Endothelial cell of umbilical vein (primary cell): ENCODE data around the gene CDC20. TPM values are rescaled to one million over a fixed set of nuclear protein-coding genes. Genes with fewer than 3 reads are reported as not detected.
A peak's percentile ranks its signal among the peaks of the same experiment; 100 is the strongest.

ENCODE experiments used
- BruUV-seq: library from RNA; stranded (reverse); fragments of 400-500 nt; replicated peaks from 2 replicates; lab custom pipeline; 2021; lab: Mats Ljungman, UMichigan
- CTCF ChIA-PET: fragments of 300-600, 350-600 bp; sonication (Branson Sonifier 250); formaldehyde crosslinking; loops from one replicate; lab custom pipeline; 2021; ENCODE audit warnings: antibody characterized with exemption, inconsistent platforms; lab: Charles Lee
- POLR2A ChIA-PET: fragments of 300-600, 350-600 bp; sonication (Branson Sonifier 250); formaldehyde crosslinking; loops from one replicate; lab custom pipeline; 2021; ENCODE audit warnings: antibody characterized with exemption, inconsistent platforms; lab: Charles Lee
- DNase-seq: peaks from one replicate; pipeline ENCODE4 v3.0.0-alpha.2; 2011; ENCODE audit warnings: low read depth, low spot score
- FAIRE-seq: peaks from 2 replicates; lab custom pipeline; 2011; peaks lifted over from hg19 to GRCh38; lab: Jason Lieb, UNC
- H2AFZ ChIP-seq: 2 replicates; pipeline ENCODE4 v1.6.0; 2012; ENCODE audit warnings: low read depth, low read length, control low read depth, inconsistent platforms
- H3K27ac ChIP-seq: 2 replicates; pipeline ENCODE4 v1.5.1; 2011; ENCODE audit warnings: low read depth, mild to moderate bottlenecking, control low read depth, low read length, moderate library complexity; ENCODE audit not compliant: insufficient read depth
- H3K27me3 ChIP-seq, 2 experiments: 2 replicates each; pipeline versions ENCODE4 v1.6.0 to v1.6.1; 2011; ENCODE audit warnings: low read length in 2 of 2, mixed read lengths in 1 of 2; ENCODE audit not compliant: control insufficient read depth in 2 of 2, insufficient read depth in 2 of 2
- H3K36me3 ChIP-seq, 2 experiments: 2 replicates in 1 of 2; 3 replicates in 1 of 2; pipeline ENCODE4 v1.5.1; 2011; ENCODE audit warnings: low read length in 2 of 2, mild to moderate bottlenecking in 1 of 2, moderate library complexity in 1 of 2; ENCODE audit not compliant: control insufficient read depth in 2 of 2, insufficient read depth in 2 of 2; ENCODE audit errors: extremely low read depth in 1 of 2
- H3K4me1 ChIP-seq: 3 replicates; pipeline ENCODE4 v1.5.1; 2011; ENCODE audit warnings: mild to moderate bottlenecking, low read length; ENCODE audit not compliant: control insufficient read depth, insufficient read depth; ENCODE audit errors: extremely low read depth
- H3K4me2 ChIP-seq: 2 replicates; pipeline ENCODE4 v1.6.1; 2011; ENCODE audit warnings: low read length, control low read depth, mixed read lengths; ENCODE audit not compliant: insufficient read depth
- H3K4me3 ChIP-seq, 3 experiments: fragments of 200-600 bp in 1 of 3; sonication (generic), shearing (Covaris generic) in 1 of 3; replicated peaks in 1 of 3; 2 replicates each; pipeline ENCODE4 v1.5.1; 2011 to 2016; ENCODE audit warnings: control low read depth in 3 of 3, low read length in 3 of 3, mild to moderate bottlenecking in 2 of 3, inconsistent platforms in 1 of 3, low read depth in 1 of 3, moderate library complexity in 1 of 3; ENCODE audit not compliant: insufficient read depth in 1 of 3
- H3K79me2 ChIP-seq: 2 replicates; pipeline ENCODE4 v1.6.0; 2012; ENCODE audit warnings: low read length, inconsistent platforms; ENCODE audit not compliant: control insufficient read depth, insufficient read depth
- H3K9ac ChIP-seq: replicated peaks from 2 replicates; pipeline ENCODE3; 2011; ENCODE audit warnings: low read length, control low read depth; ENCODE audit not compliant: insufficient read depth; ENCODE audit errors: extremely low read depth
- H3K9me1 ChIP-seq: replicated peaks from 3 replicates; pipeline ENCODE4 v1.6.0; 2011; ENCODE audit warnings: mild to moderate bottlenecking, low read length; ENCODE audit not compliant: control insufficient read depth, insufficient read depth; ENCODE audit errors: extremely low read depth
- H3K9me3 ChIP-seq: replicated peaks from 2 replicates; pipeline ENCODE4 v1.5.1; 2012; ENCODE audit warnings: low read length, inconsistent platforms; ENCODE audit not compliant: control insufficient read depth, insufficient read depth
- H4K20me1 ChIP-seq: replicated peaks from 2 replicates; pipeline ENCODE3; 2011; ENCODE audit warnings: mild to moderate bottlenecking, low read length; ENCODE audit not compliant: control insufficient read depth, insufficient read depth; ENCODE audit errors: extremely low read depth
- EZH2 ChIP-seq: IDR thresholded peaks from 2 replicates; pipeline ENCODE4 v1.6.1; 2012; ENCODE audit warnings: borderline replicate concordance, low read depth, mild to moderate bottlenecking, moderate library complexity, low read length, inconsistent platforms; ENCODE audit not compliant: severe bottlenecking
- FOS ChIP-seq: IDR thresholded peaks from 2 replicates; pipeline ENCODE4 v1.6.1; 2011; ENCODE audit warnings: mild to moderate bottlenecking, low read length, moderate library complexity, borderline replicate concordance; ENCODE audit not compliant: insufficient read depth
- GATA2 ChIP-seq: IDR thresholded peaks from 2 replicates; pipeline ENCODE4 v1.7.0; 2011; ENCODE audit warnings: low read depth, mild to moderate bottlenecking, moderate library complexity, mixed read lengths, low read length; ENCODE audit not compliant: insufficient read length, insufficient read depth
- JUN ChIP-seq: IDR thresholded peaks from 2 replicates; pipeline ENCODE4 v1.6.1; 2011; ENCODE audit warnings: borderline replicate concordance, low read depth; ENCODE audit not compliant: insufficient read length, insufficient read depth
- MYC ChIP-seq: IDR thresholded peaks from one replicate; pipeline ENCODE4 v1.6.1; 2011; ENCODE audit warnings: mild to moderate bottlenecking, low read depth, low read length
- POLR2A ChIP-seq: IDR thresholded peaks from 2 replicates; pipeline ENCODE4 v1.6.1; 2012; ENCODE audit warnings: low read depth, mild to moderate bottlenecking, control low read depth, low read length
- POLR2AphosphoS5 ChIP-seq: IDR thresholded peaks from 2 replicates; pipeline ENCODE4 v1.6.1; 2012; ENCODE audit warnings: low read depth, mild to moderate bottlenecking, control low read depth, low read length, moderate library complexity; ENCODE audit not compliant: insufficient read depth
- dilution Hi-C: fragments of 300-500 bp; cut with MboI; formaldehyde crosslinking; loops from one replicate; pipeline ENCODE4 v1.15.0; 2019; ENCODE audit warnings: low sequenced_read_pairs; ENCODE audit not compliant: extremely low pct_ligation_motif_present
- intact Hi-C: fragments of 100-400 bp; cut with micrococcal nuclease; formaldehyde crosslinking; loops from one replicate; pipeline ENCODE4 v1.10.0; 2022
- polyA plus RNA-seq, 4 experiments: library from polyadenylated mRNA; depleted of rRNA in 3 of 4; stranded (reverse) in 3 of 4; unstranded in 1 of 4; fragments of >200 nt; gene quantifications; 2 replicates each; pipeline versions ENCODE4 v1.2.1 to v1.2.3, GENCODE V29; 2011 to 2012; ENCODE audit warnings: missing spikeins in 1 of 4
- total RNA-seq: library from RNA; stranded (reverse); gene quantifications from 2 replicates; pipeline ENCODE4 v1.2.3, GENCODE V29; 2021
- TF ChIP-seq, protein P1 (sequence below): IDR thresholded peaks from 2 replicates; pipeline ENCODE4 v1.6.1; 2011; ENCODE audit not compliant: insufficient read depth, insufficient read length
- TF ChIP-seq, protein P2 (sequence below), 2 donors: IDR thresholded peaks; 1 replicate in 1 of 2; 2 replicates in 1 of 2; pipeline ENCODE4 v1.5.1; 2011; ENCODE audit warnings: low read length in 2 of 2, mild to moderate bottlenecking in 2 of 2, moderate library complexity in 2 of 2, control low read depth in 1 of 2, inconsistent platforms in 1 of 2, low read depth in 1 of 2; ENCODE audit not compliant: insufficient read depth in 1 of 2; ENCODE audit errors: extremely low read depth in 1 of 2

CDC20 gene
- total and polyA plus RNA-seq, 2 donors (not counting 3 experiments of a cell fraction or from before 2014, with no cell fraction given) = 129 to 170 TPM

DNA sequence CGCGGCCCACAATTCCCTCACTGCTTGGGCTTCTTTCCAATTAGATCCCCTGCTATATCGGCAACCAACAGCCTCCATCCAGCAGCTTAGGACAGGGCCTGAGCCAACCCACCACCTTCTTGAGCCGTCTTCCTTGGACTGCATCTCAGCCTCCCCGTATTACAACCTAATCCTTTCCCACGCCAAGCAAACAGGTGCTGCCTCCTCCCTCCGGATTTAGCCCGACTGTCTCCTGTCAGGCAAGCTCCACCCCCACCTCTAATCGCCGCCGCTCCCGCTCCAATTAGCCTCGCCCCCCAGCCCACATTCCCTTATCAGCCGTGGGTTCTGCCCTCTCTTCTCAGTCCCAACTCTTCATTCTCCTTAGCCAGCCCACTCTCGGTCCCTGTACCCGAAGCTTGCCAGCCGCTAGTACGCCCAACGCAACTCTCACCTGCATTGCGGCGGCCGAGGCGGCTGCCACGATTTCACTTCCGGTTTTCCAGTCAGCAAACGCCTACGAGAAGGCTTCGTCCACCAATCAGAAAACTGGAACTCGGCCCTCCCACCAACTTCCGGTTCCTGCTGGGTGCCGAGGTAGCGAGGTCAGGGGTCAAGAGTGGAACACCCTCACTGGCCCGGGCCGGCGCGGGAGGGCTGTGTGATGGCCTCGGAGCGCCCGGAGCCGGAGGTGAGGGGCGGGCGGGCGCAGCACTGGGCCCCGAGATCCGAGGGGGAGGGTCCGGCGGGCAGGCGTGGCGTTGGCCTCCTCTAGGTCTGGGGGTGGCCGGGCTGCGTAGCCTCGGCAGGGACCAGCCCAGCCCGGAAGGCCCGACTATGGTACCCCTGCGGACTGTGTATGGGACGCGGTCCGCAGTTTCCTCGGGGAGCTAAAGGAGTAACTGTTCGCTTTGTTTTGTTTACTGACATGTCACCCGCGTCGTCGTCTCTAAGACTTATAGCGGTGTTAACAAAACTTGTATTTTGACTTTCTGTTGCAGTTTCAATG is 30.8 kb downstream of the CDC20 start, which contains the start of the genes MED8 and SZT2:
Gene MED8 (minus strand): TSS at position 475 of the 988 bp plus-strand sequence. CDS start 36 bp downstream, at position 439.
Gene SZT2 (plus strand): TSS at position 574 of the 988 bp plus-strand sequence. CDS start 70 bp downstream, at position 644.
- CTCF ChIA-PET = interaction anchor here (1.4 to 3.7 kb wide), 3 partner anchors 25 to 163 kb away, joined by 4 to 13 read pairs (median 10); partner anchors contain the start of gene CDC20
- BruUV-seq = TSS peak; percentile 68

DNA sequence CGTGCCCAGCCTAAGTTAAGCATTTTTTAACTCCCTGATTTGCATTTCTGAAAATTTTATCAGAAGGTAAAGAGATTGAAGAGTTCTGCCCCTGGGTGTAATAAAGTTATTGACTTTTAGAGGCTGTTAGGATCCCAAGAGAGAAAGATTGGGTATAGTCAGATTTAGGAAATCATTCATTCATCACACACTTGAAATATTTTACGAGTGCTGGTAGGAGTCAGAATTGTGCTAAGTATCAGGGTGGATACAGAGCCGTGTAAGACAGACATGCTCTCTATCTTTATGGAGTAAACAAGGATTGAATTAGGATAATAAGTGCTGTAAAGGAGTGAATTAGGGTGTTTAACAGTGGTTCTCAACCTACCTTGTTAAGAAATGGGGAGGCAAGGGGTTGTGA is 33.9 kb downstream of the CDC20 start:
- intact Hi-C loops = no loop called here
- H4K20me1 ChIP-seq = no peaks in the 10 kb centered on the region
- no peaks in the 10 kb centered on the region for H3K9me3 ChIP-seq
- H3K9me1 ChIP-seq = no peaks in the 10 kb centered on the region
- H3K9ac ChIP-seq = no peak overlapping the region
- BruUV-seq = no TSS peak
- H3K4me2 ChIP-seq = no peak overlapping the region
- POLR2A ChIA-PET = no interaction called here
- no peak overlapping the region for H3K4me3 ChIP-seq
- H2AFZ ChIP-seq = no peak overlapping the region
- no peak for TF ChIP-seq EZH2
- TF ChIP-seq, protein P1, sequence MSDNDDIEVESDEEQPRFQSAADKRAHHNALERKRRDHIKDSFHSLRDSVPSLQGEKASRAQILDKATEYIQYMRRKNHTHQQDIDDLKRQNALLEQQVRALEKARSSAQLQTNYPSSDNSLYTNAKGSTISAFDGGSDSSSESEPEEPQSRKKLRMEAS = no peak
- TF ChIP-seq GATA2 = no peak
- TF ChIP-seq, protein P2, sequence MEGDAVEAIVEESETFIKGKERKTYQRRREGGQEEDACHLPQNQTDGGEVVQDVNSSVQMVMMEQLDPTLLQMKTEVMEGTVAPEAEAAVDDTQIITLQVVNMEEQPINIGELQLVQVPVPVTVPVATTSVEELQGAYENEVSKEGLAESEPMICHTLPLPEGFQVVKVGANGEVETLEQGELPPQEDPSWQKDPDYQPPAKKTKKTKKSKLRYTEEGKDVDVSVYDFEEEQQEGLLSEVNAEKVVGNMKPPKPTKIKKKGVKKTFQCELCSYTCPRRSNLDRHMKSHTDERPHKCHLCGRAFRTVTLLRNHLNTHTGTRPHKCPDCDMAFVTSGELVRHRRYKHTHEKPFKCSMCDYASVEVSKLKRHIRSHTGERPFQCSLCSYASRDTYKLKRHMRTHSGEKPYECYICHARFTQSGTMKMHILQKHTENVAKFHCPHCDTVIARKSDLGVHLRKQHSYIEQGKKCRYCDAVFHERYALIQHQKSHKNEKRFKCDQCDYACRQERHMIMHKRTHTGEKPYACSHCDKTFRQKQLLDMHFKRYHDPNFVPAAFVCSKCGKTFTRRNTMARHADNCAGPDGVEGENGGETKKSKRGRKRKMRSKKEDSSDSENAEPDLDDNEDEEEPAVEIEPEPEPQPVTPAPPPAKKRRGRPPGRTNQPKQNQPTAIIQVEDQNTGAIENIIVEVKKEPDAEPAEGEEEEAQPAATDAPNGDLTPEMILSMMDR (IDR thresholded peaks at IDR 0.05; ENCODE audit: extremely low read depth in 1 of 2, insufficient read depth in 1 of 2, low read depth in 1 of 2, low read length in 2 of 2) = no peak
- no peak for TF ChIP-seq MYC
- TF ChIP-seq FOS = no peak
- TF ChIP-seq JUN = no peak
- TF ChIP-seq POLR2AphosphoS5 = no peak
- TF ChIP-seq POLR2A = no peak
- peaks cover 31% of the 10 kb centered on the region for H3K79me2 ChIP-seq
- DNase-seq (no peak), FAIRE-seq (no peak)
- dilution Hi-C loops = no loop called here
- no peaks in the 10 kb centered on the region for H3K27me3 ChIP-seq
- no peak overlapping the region for H3K27ac ChIP-seq
- H3K4me1 ChIP-seq = peaks cover 18% of the 10 kb centered on the region
- H3K36me3 ChIP-seq = peaks cover 0 to 2% of the 10 kb centered on the region in 2 experiments
- CTCF ChIA-PET = interaction anchor here (2.7 kb wide), 1 partner anchor 22 kb away, joined by 7 read pairs; no protein-coding TSS in a partner anchor

More for the DNA sequence above, 30.8 kb downstream of the CDC20 start, which contains the start of the genes MED8 and SZT2:
- peak within 1 kb of the TSS; percentile 93 for H2AFZ ChIP-seq
- FAIRE-seq (peak; percentile 94), DNase-seq (peak; percentile 97)
- dilution Hi-C loops (no loop called here), intact Hi-C loops (loop anchor here (1.0 kb wide), 1 partner anchor 16 kb away; no protein-coding TSS in a partner anchor)
- H3K9me1 ChIP-seq = no peaks in the 10 kb centered on the region
- no peaks in the 10 kb centered on the region for H4K20me1 ChIP-seq
- peak within 1 kb of the TSS; percentile 87 for H3K9ac ChIP-seq
- TF ChIP-seq GATA2 = no peak
- TF ChIP-seq POLR2A = peak; percentile 83
- H3K4me3 ChIP-seq = peak within 1 kb of the TSS; percentile 83 to 98 (median 96)
- peak within 1 kb of the TSS; percentile 70 for H3K27ac ChIP-seq
- no peaks in the 10 kb centered on the region for H3K9me3 ChIP-seq
- no peaks in the 10 kb centered on the region for H3K27me3 ChIP-seq
- peak within 1 kb of the TSS; percentile 94 for H3K4me2 ChIP-seq
- H3K4me1 ChIP-seq = peaks cover 18% of the 10 kb centered on the region
- POLR2A ChIA-PET = interaction anchor here (0.7 to 1.2 kb wide), 2 partner anchors 12 to 25 kb away, joined by 3 to 5 read pairs; no protein-coding TSS in a partner anchor
- H3K79me2 ChIP-seq = peaks cover 34% of the 10 kb centered on the region
- peaks cover 6 to 26% of the 10 kb centered on the region in 2 experiments for H3K36me3 ChIP-seq
